Measurements from ENCODE around the gene C1QTNF8. TPM values are rescaled to one million over a fixed set of nuclear protein-coding genes. Genes with fewer than 3 reads are reported as not detected.
"Not testable (repeated sequence)": the region's sequence is repeated elsewhere in the genome, so short reads cannot be mapped to it uniquely, and the experiment has no call there.

Gene C1QTNF8
- total RNA-seq, 1 donor from 2014 or later: not detected

- H3K27me3 ChIP-seq (ENCODE audit: low read depth): peaks cover 53% of the 10 kb centered on the region
- TF ChIP-seq CTCF (IDR thresholded peaks at IDR 0.05): no peak
- peaks cover 4% of the 10 kb centered on the region for H3K4me1 ChIP-seq
- no peak for ATAC-seq
- H3K4me3 ChIP-seq: no peak overlapping the region
- H3K36me3 ChIP-seq: no peaks in the 10 kb centered on the region
- intact Hi-C loops (cut with DNase I): no loop called here
- no peaks in the 10 kb centered on the region for H3K9me3 ChIP-seq
- DNase-seq: no peak
- H3K27ac ChIP-seq: no peak overlapping the region
Observed at GRCh38 chr16:1094601-1095449, 1.2 kb downstream of the C1QTNF8 start.

- TF ChIP-seq CTCF (IDR thresholded peaks at IDR 0.05): no peak
- H3K27me3 ChIP-seq (ENCODE audit: low read depth): peaks cover 54% of the 10 kb centered on the region
- H3K9me3 ChIP-seq: no peaks in the 10 kb centered on the region
- ATAC-seq: no peak
- H3K4me3 ChIP-seq: no peak overlapping the region
- no peak for DNase-seq
- H3K36me3 ChIP-seq: no peaks in the 10 kb centered on the region
- intact Hi-C loops (cut with DNase I): no loop called here
- peaks cover 11% of the 10 kb centered on the region for H3K4me1 ChIP-seq
- H3K27ac ChIP-seq: no peak overlapping the region
Observed at GRCh38 chr16:1094124-1094479, 1.9 kb downstream of the C1QTNF8 start.

GRCh38 chr16:1093284-1094123, 2.5 kb downstream of the C1QTNF8 start:
- intact Hi-C loops (cut with DNase I): no loop called here
- no peak for ATAC-seq
- peaks cover 54% of the 10 kb centered on the region for H3K27me3 ChIP-seq (ENCODE audit: low read depth)
- H3K27ac ChIP-seq: no peak overlapping the region
- no peak overlapping the region for H3K4me3 ChIP-seq
- peaks cover 13% of the 10 kb centered on the region for H3K4me1 ChIP-seq
- TF ChIP-seq CTCF (IDR thresholded peaks at IDR 0.05): no peak
- H3K36me3 ChIP-seq: no peaks in the 10 kb centered on the region
- no peak for DNase-seq
- H3K9me3 ChIP-seq: no peaks in the 10 kb centered on the region

GRCh38 chr16:1092685-1093283, 3.3 kb downstream of the C1QTNF8 start:
- Histone ChIP-seq H3K4me1 (peaks cover 13% of the 10 kb centered on the region), H3K27me3 (ENCODE audit: low read depth) (peaks cover 54% of the 10 kb centered on the region)
- ATAC-seq; DNase-seq; H3K9me3 ChIP-seq; H3K27ac ChIP-seq; intact Hi-C loops (cut with DNase I); H3K36me3 ChIP-seq; H3K4me3 ChIP-seq: not testable (repeated sequence)

GRCh38 chr16:1091992-1092552, 4.0 kb downstream of the C1QTNF8 start:
- no peaks in the 10 kb centered on the region for H3K9me3 ChIP-seq
- intact Hi-C loops (cut with DNase I): no loop called here
- ATAC-seq (no peak), DNase-seq (no peak)
- no peak for TF ChIP-seq CTCF (IDR thresholded peaks at IDR 0.05)
- H3K27me3 ChIP-seq (ENCODE audit: low read depth): peaks cover 55% of the 10 kb centered on the region
- no peak overlapping the region for H3K27ac ChIP-seq
- H3K36me3 ChIP-seq: no peaks in the 10 kb centered on the region
- no peak overlapping the region for H3K4me3 ChIP-seq
- peaks cover 13% of the 10 kb centered on the region for H3K4me1 ChIP-seq
